Endothelial cell (in vitro differentiated cells): ENCODE results near the gene NAGPA. TPM values are rescaled to one million over a fixed set of nuclear protein-coding genes. Genes with fewer than 3 reads are reported as not detected.

Source experiments
- DNase-seq: peaks from one replicate; pipeline ENCODE4 v3.0.0; 2021; ENCODE audit warnings: low spot score
- H3K27ac Mint-ChIP-seq: one replicate; pipeline ENCODE4 v1.8.0; 2021; ENCODE audit warnings: mixed read lengths, inconsistent platforms; ENCODE audit not compliant: unreplicated experiment
- H3K27me3 Mint-ChIP-seq: one replicate; pipeline ENCODE4 v1.8.0; 2021; ENCODE audit warnings: mild to moderate bottlenecking, moderate library complexity, mixed read lengths, inconsistent platforms; ENCODE audit not compliant: unreplicated experiment
- H3K36me3 Mint-ChIP-seq: one replicate; pipeline ENCODE4 v1.8.0; 2021; ENCODE audit warnings: mild to moderate bottlenecking, low read depth, mixed read lengths, inconsistent platforms; ENCODE audit not compliant: unreplicated experiment
- H3K4me1 Mint-ChIP-seq: one replicate; pipeline ENCODE4 v1.8.0; 2021; ENCODE audit warnings: mild to moderate bottlenecking, mixed read lengths, inconsistent platforms; ENCODE audit not compliant: unreplicated experiment
- H3K4me3 Mint-ChIP-seq: one replicate; pipeline ENCODE4 v1.8.0; 2021; ENCODE audit warnings: mild to moderate bottlenecking, mixed read lengths, inconsistent platforms; ENCODE audit not compliant: unreplicated experiment
- H3K9me3 Mint-ChIP-seq: one replicate; pipeline ENCODE4 v1.8.0; 2021; ENCODE audit warnings: mixed read lengths, inconsistent platforms; ENCODE audit not compliant: unreplicated experiment
- CTCF ChIP-seq: fragments of 200-600 bp; sonication (generic); IDR thresholded peaks from one replicate; pipeline ENCODE4 v1.5.0; 2021; ENCODE audit warnings: antibody characterized with exemption; ENCODE audit not compliant: unreplicated experiment
- total RNA-seq: library from RNA; stranded (reverse); fragmentation: NEBNext Ultra II Directional; extraction: Animal tissue kit (Norgen Biotek cat#: 25700); gene quantifications from one replicate; pipeline ENCODE4 v1.2.1, GENCODE V29; 2021; ENCODE audit not compliant: unreplicated experiment

Gene NAGPA
- total RNA-seq, 1 donor from 2014 or later: 10.2 TPM

- Mint-ChIP-seq H3K9me3 (no peaks in the 10 kb centered on the region), H3K27ac (no peak overlapping the region), H3K36me3 (no peaks in the 10 kb centered on the region), H3K4me3 (no peak overlapping the region), H3K27me3 (peaks cover 3% of the 10 kb centered on the region), H3K4me1 (peaks cover 4% of the 10 kb centered on the region)
- TF ChIP-seq CTCF: no peak
- no peak for DNase-seq
Observed at GRCh38 chr16:5003828-5004227, 29.9 kb downstream of the NAGPA start.

- Mint-ChIP-seq H3K27ac (no peak overlapping the region), H3K4me3 (no peak overlapping the region), H3K36me3 (no peaks in the 10 kb centered on the region), H3K9me3 (no peaks in the 10 kb centered on the region), H3K27me3 (peaks cover 3% of the 10 kb centered on the region), H3K4me1 (peaks cover 4% of the 10 kb centered on the region)
- no peak for DNase-seq
- TF ChIP-seq CTCF: no peak
Observed at GRCh38 chr16:5003211-5003610, 30.5 kb downstream of the NAGPA start.

- peaks cover 4% of the 10 kb centered on the region for H3K4me1 Mint-ChIP-seq
- no peaks in the 10 kb centered on the region for H3K36me3 Mint-ChIP-seq
- peaks cover 3% of the 10 kb centered on the region for H3K27me3 Mint-ChIP-seq
- no peak overlapping the region for H3K27ac Mint-ChIP-seq
- no peak for TF ChIP-seq CTCF
- no peak for DNase-seq
- H3K4me3 Mint-ChIP-seq: no peak overlapping the region
- no peaks in the 10 kb centered on the region for H3K9me3 Mint-ChIP-seq
Observed at GRCh38 chr16:5002699-5003143, 31.0 kb downstream of the NAGPA start.

- Mint-ChIP-seq H3K27ac (no peak overlapping the region), H3K27me3 (peaks cover 3% of the 10 kb centered on the region)
Observed at GRCh38 chr16:5001986-5002385, 31.7 kb downstream of the NAGPA start.

GRCh38 chr16:5001571-5001970 lies 32.2 kb downstream of the NAGPA start:
- Mint-ChIP-seq H3K27ac (no peak overlapping the region), H3K4me1 (peaks cover 4% of the 10 kb centered on the region), H3K36me3 (no peaks in the 10 kb centered on the region), H3K27me3 (peaks cover 3% of the 10 kb centered on the region), H3K9me3 (no peaks in the 10 kb centered on the region), H3K4me3 (no peak overlapping the region)
- no peak for TF ChIP-seq CTCF
- no peak for DNase-seq

More at GRCh38 chr16:5001986-5002385, 31.7 kb downstream of the NAGPA start:
- Mint-ChIP-seq H3K36me3 (no peaks in the 10 kb centered on the region), H3K9me3 (no peaks in the 10 kb centered on the region), H3K4me3 (no peak overlapping the region), H3K4me1 (peaks cover 4% of the 10 kb centered on the region)
- DNase-seq: no peak
- TF ChIP-seq CTCF: no peak
